Lower lobe of right lung (tissue), 2 donors: Measurements from ENCODE around the gene CIC. TPM values are rescaled to one million over a fixed set of nuclear protein-coding genes. Genes with fewer than 3 reads are reported as not detected.
A peak's percentile ranks its signal among the peaks of the same experiment; 100 is the strongest.

ENCODE experiments used
- ATAC-seq, 2 donors: fragments of 200-7000 bp; cut with Tn5 transposase; one replicate each; pipeline ENCODE4 v1.9.1; 2020 to 2022; ENCODE audit warnings: mild to moderate bottlenecking in 2 of 2, moderate library complexity in 2 of 2
- DNase-seq: peaks from one replicate; pipeline ENCODE4 v3.0.0-alpha.2; 2020
- H3K27ac ChIP-seq: fragments of 200-600 bp; one replicate; pipeline ENCODE4 v1.8.0; 2022
- H3K27me3 ChIP-seq: fragments of 200-600 bp; one replicate; pipeline ENCODE4 v1.8.0; 2022; ENCODE audit warnings: low read depth
- H3K36me3 ChIP-seq: fragments of 200-600 bp; one replicate; pipeline ENCODE4 v1.8.0; 2022; ENCODE audit warnings: mild to moderate bottlenecking
- H3K4me1 ChIP-seq: fragments of 200-600 bp; one replicate; pipeline ENCODE4 v1.8.0; 2022
- H3K4me3 ChIP-seq: fragments of 200-600 bp; one replicate; pipeline ENCODE4 v1.8.0; 2022; ENCODE audit warnings: mild to moderate bottlenecking
- H3K9me3 ChIP-seq: fragments of 200-600 bp; one replicate; pipeline ENCODE4 v1.8.0; 2022
- CTCF ChIP-seq: fragments of 200-600 bp; IDR thresholded peaks from one replicate; pipeline ENCODE4 v1.8.0; 2022; ENCODE audit warnings: antibody characterized with exemption, mild to moderate bottlenecking
- intact Hi-C: fragments of 100-400 bp; cut with DNase I; formaldehyde crosslinking; loops from one replicate; pipeline ENCODE4 v1.11.0; 2022
- total RNA-seq: library from RNA; stranded (reverse); fragmentation: NEBNext Ultra II Directional; extraction: Animal tissue kit (Norgen Biotek cat#: 25700); gene quantifications from one replicate; pipeline ENCODE4 v1.2.1, GENCODE V29; 2021
- donor health status: DM: no; HTN: yes; CAD: no; lungs with severe emphysema.

The CIC gene
- total RNA-seq, 1 donor from 2014 or later: 67.9 TPM

- H3K4me3 ChIP-seq: peak overlapping the region; percentile 60
- H3K9me3 ChIP-seq: no peaks in the 10 kb centered on the region
- intact Hi-C loops: no loop called here
- H3K4me1 ChIP-seq: peaks cover 26% of the 10 kb centered on the region
- H3K27me3 ChIP-seq: no peaks in the 10 kb centered on the region
- no peak for ATAC-seq
- DNase-seq: peak; percentile 34
- H3K27ac ChIP-seq: peak overlapping the region; percentile 97
- H3K36me3 ChIP-seq: peaks cover 8% of the 10 kb centered on the region
- no peak for TF ChIP-seq CTCF
These were observed 1.4 kb upstream of the CIC start for GRCh38 chr19:42267644-42268141.

GRCh38 chr19:42268142-42268703, 829 bp upstream of the CIC start:
- Histone ChIP-seq H3K27ac (peak overlapping the region; percentile 97), H3K36me3 (peaks cover 14% of the 10 kb centered on the region), H3K4me1 (peaks cover 26% of the 10 kb centered on the region), H3K27me3 (no peaks in the 10 kb centered on the region), H3K9me3 (no peaks in the 10 kb centered on the region), H3K4me3 (peak overlapping the region; percentile 60)
- ATAC-seq (peak; percentile 90 to 91), DNase-seq (peak; percentile 99)
- no peak for TF ChIP-seq CTCF
- intact Hi-C loops: no loop called here

GRCh38 chr19:42269478-42270345, 660 bp downstream of the CIC start:
- peaks cover 28% of the 10 kb centered on the region for H3K4me1 ChIP-seq
- ATAC-seq: no peak
- intact Hi-C loops: no loop called here
- peak overlapping the region; percentile 92 for H3K27ac ChIP-seq
- H3K9me3 ChIP-seq: no peaks in the 10 kb centered on the region
- H3K27me3 ChIP-seq: no peaks in the 10 kb centered on the region
- H3K36me3 ChIP-seq: peaks cover 29% of the 10 kb centered on the region
- peak overlapping the region; percentile 61 for H3K4me3 ChIP-seq
- TF ChIP-seq CTCF: no peak
- no peak for DNase-seq

GRCh38 chr19:42270346-42271044, 1.4 kb downstream of the CIC start:
- H3K4me1 ChIP-seq: peaks cover 35% of the 10 kb centered on the region
- no peaks in the 10 kb centered on the region for H3K9me3 ChIP-seq
- intact Hi-C loops: no loop called here
- peak; percentile 81 for DNase-seq
- peaks cover 35% of the 10 kb centered on the region for H3K36me3 ChIP-seq
- no peak for TF ChIP-seq CTCF
- H3K4me3 ChIP-seq: peak overlapping the region; percentile 61
- no peaks in the 10 kb centered on the region for H3K27me3 ChIP-seq
- peak; percentile 0 to 4 for ATAC-seq
- peak overlapping the region; percentile 92 for H3K27ac ChIP-seq

- Histone ChIP-seq H3K4me3 (peak overlapping the region; percentile 61), H3K27ac (peak overlapping the region; percentile 92), H3K36me3 (peaks cover 35% of the 10 kb centered on the region), H3K4me1 (peaks cover 41% of the 10 kb centered on the region), H3K27me3 (no peaks in the 10 kb centered on the region), H3K9me3 (no peaks in the 10 kb centered on the region)
- no peak for TF ChIP-seq CTCF
- intact Hi-C loops: no loop called here
- ATAC-seq (no peak), DNase-seq (no peak)
These were observed 2.0 kb downstream of the CIC start for GRCh38 chr19:42271045-42271419.
